ENCODE data around the gene STK31.

DNA sequence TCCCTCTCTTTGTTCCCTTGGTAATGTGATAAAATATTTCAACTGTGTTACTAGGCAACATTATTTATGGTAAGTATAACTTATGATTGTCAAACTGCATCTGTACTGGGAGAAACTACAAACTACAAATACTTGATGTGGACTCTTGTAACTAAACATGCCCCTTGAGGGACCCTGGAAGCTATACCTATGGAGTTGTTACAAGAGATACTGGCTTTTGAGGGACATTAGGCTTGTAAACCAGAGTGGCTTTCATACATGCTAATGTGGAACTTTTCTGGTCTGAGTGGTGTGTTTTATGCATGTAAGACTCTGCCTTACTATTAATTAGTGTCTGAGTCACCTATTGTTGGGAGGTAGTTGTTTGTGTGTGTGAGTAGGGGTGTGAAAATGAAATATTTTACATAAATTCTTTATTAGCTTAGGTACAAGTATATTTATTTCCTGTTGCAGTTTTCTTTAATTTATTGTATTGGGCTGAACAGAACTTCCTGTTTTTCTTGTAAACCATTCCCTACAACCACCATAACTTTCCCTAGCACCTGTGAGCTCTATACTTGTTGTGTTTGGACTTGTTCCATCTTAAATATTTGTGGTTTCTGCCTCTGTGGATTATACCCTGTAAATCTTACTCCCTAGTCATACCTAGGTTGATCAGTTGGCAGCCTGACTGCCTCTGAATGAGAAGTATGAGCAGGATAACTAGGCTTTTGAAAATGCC lies 49.8 kb downstream of the STK31 start:
- TF ChIP-seq, protein P1, sequence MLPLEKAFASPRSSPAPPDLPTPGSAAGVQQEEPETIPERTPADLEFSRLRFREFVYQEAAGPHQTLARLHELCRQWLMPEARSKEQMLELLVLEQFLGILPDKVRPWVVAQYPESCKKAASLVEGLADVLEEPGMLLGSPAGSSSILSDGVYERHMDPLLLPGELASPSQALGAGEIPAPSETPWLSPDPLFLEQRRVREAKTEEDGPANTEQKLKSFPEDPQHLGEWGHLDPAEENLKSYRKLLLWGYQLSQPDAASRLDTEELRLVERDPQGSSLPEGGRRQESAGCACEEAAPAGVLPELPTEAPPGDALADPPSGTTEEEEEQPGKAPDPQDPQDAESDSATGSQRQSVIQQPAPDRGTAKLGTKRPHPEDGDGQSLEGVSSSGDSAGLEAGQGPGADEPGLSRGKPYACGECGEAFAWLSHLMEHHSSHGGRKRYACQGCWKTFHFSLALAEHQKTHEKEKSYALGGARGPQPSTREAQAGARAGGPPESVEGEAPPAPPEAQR (tag by site-specific recombination; IDR thresholded peaks at IDR 0.05) = no peak
- TF ChIP-seq ZNF211 (tag by site-specific recombination; IDR thresholded peaks at IDR 0.05; ENCODE audit: low read depth) (no peak), GLIS1 (tag by site-specific recombination; IDR thresholded peaks at IDR 0.05) (no peak; the same call in 1 of the 2 replicates), MZF1 (tag by site-specific recombination; IDR thresholded peaks at IDR 0.05; ENCODE audit: borderline replicate concordance) (no peak), ZBTB49 (tag by site-specific recombination; IDR thresholded peaks at IDR 0.05; ENCODE audit: low read depth) (no peak)

Data from HEK293 (cell line).